ENCODE measurements around the gene MACROD2. TPM values are rescaled to one million over a fixed set of nuclear protein-coding genes. Genes with fewer than 3 reads are reported as not detected.

The MACROD2 gene
- total and polyA plus RNA-seq, 4 donors, result 0.66 to 10.5 (median 3.3) TPM

DNA sequence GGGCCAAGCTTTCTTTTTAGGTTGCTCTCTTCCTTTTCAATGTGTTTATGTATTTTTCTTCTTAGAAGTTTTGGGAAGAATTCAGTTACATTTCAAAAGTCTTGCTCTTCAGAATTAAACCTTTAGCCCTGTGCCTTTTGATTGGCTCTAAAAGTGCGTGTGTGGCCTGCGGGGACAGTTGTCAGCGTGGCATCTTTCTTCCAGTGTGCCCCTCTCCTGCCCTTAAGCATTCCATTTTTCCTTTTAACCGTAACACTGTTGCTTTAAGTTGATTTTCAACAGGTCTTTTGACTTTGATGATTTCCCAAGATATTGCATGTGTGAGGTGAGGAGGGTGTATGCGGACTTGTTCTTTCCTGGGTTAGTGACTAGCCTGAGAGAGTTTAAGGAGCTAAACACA, 1341.2 kb downstream of the MACROD2 start:
- Histone ChIP-seq H3K27me3 (ENCODE audit: control insufficient read depth in 4 of 4, insufficient read depth in 4 of 4, low read length in 3 of 4) (no peaks in the 10 kb centered on the region), H3K9me3 (ENCODE audit: control insufficient read depth in 4 of 4, low read length in 3 of 4) (no peaks in the 10 kb centered on the region), H3K4me1 (ENCODE audit: control insufficient read depth in 4 of 4, insufficient read depth in 4 of 4, low read length in 3 of 4) (no peaks in the 10 kb centered on the region), H3K9ac (ENCODE audit: low read depth in 1 of 2, low read length in 2 of 2) (no peak overlapping the region), H3K27ac (ENCODE audit: low read depth in 1 of 2, low read length in 2 of 2) (no peak overlapping the region), H3K4me3 (ENCODE audit: low read depth in 1 of 3, low read length in 3 of 3) (no peak overlapping the region), H3K36me3 (ENCODE audit: control insufficient read depth in 4 of 4, insufficient read depth in 3 of 4, low read depth in 1 of 4, low read length in 3 of 4) (no peaks in the 10 kb centered on the region)
- DNase-seq (ENCODE audit: low spot score), result no peak
- no peak for TF ChIP-seq SP1 (IDR thresholded peaks at IDR 0.05)
- no peak for TF ChIP-seq HNF4G (IDR thresholded peaks at IDR 0.05)
- TF ChIP-seq FOXA1 (IDR thresholded peaks at IDR 0.05), result no peak
- no peak for TF ChIP-seq FOXA2 (IDR thresholded peaks at IDR 0.05)
- no peak for TF ChIP-seq HNF4A (conservative IDR thresholded peaks at IDR 0.05)
- TF ChIP-seq NR2F2 (IDR thresholded peaks at IDR 0.05), result no peak
- TF ChIP-seq, protein P1, sequence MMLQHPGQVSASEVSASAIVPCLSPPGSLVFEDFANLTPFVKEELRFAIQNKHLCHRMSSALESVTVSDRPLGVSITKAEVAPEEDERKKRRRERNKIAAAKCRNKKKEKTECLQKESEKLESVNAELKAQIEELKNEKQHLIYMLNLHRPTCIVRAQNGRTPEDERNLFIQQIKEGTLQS (IDR thresholded peaks at IDR 0.05), result no peak
- no peak for TF ChIP-seq TAF1 (conservative IDR thresholded peaks at IDR 0.05)
- no peak for TF ChIP-seq EGR1 (IDR thresholded peaks at IDR 0.05; ENCODE audit: low read depth in 2 of 2)
- TF ChIP-seq JUND (IDR thresholded peaks at IDR 0.05), result no peak
- TF ChIP-seq, protein P2, sequence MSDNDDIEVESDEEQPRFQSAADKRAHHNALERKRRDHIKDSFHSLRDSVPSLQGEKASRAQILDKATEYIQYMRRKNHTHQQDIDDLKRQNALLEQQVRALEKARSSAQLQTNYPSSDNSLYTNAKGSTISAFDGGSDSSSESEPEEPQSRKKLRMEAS (IDR thresholded peaks at IDR 0.05), result no peak
- TF ChIP-seq, protein P3, sequence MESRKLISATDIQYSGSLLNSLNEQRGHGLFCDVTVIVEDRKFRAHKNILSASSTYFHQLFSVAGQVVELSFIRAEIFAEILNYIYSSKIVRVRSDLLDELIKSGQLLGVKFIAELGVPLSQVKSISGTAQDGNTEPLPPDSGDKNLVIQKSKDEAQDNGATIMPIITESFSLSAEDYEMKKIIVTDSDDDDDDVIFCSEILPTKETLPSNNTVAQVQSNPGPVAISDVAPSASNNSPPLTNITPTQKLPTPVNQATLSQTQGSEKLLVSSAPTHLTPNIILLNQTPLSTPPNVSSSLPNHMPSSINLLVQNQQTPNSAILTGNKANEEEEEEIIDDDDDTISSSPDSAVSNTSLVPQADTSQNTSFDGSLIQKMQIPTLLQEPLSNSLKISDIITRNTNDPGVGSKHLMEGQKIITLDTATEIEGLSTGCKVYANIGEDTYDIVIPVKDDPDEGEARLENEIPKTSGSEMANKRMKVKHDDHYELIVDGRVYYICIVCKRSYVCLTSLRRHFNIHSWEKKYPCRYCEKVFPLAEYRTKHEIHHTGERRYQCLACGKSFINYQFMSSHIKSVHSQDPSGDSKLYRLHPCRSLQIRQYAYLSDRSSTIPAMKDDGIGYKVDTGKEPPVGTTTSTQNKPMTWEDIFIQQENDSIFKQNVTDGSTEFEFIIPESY (IDR thresholded peaks at IDR 0.05), result no peak
- no peak for TF ChIP-seq RXRA (IDR thresholded peaks at IDR 0.05)
- TF ChIP-seq, protein P4, sequence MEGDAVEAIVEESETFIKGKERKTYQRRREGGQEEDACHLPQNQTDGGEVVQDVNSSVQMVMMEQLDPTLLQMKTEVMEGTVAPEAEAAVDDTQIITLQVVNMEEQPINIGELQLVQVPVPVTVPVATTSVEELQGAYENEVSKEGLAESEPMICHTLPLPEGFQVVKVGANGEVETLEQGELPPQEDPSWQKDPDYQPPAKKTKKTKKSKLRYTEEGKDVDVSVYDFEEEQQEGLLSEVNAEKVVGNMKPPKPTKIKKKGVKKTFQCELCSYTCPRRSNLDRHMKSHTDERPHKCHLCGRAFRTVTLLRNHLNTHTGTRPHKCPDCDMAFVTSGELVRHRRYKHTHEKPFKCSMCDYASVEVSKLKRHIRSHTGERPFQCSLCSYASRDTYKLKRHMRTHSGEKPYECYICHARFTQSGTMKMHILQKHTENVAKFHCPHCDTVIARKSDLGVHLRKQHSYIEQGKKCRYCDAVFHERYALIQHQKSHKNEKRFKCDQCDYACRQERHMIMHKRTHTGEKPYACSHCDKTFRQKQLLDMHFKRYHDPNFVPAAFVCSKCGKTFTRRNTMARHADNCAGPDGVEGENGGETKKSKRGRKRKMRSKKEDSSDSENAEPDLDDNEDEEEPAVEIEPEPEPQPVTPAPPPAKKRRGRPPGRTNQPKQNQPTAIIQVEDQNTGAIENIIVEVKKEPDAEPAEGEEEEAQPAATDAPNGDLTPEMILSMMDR (IDR thresholded peaks at IDR 0.05; ENCODE audit: low read depth, low read length, missing input control), result no peak
- TF ChIP-seq YY1 (IDR thresholded peaks at IDR 0.05), result no peak
- no peak for TF ChIP-seq GABPA (IDR thresholded peaks at IDR 0.05 in 1 of 2, conservative IDR thresholded peaks at IDR 0.05 in 1 of 2)
- TF ChIP-seq, protein P5, sequence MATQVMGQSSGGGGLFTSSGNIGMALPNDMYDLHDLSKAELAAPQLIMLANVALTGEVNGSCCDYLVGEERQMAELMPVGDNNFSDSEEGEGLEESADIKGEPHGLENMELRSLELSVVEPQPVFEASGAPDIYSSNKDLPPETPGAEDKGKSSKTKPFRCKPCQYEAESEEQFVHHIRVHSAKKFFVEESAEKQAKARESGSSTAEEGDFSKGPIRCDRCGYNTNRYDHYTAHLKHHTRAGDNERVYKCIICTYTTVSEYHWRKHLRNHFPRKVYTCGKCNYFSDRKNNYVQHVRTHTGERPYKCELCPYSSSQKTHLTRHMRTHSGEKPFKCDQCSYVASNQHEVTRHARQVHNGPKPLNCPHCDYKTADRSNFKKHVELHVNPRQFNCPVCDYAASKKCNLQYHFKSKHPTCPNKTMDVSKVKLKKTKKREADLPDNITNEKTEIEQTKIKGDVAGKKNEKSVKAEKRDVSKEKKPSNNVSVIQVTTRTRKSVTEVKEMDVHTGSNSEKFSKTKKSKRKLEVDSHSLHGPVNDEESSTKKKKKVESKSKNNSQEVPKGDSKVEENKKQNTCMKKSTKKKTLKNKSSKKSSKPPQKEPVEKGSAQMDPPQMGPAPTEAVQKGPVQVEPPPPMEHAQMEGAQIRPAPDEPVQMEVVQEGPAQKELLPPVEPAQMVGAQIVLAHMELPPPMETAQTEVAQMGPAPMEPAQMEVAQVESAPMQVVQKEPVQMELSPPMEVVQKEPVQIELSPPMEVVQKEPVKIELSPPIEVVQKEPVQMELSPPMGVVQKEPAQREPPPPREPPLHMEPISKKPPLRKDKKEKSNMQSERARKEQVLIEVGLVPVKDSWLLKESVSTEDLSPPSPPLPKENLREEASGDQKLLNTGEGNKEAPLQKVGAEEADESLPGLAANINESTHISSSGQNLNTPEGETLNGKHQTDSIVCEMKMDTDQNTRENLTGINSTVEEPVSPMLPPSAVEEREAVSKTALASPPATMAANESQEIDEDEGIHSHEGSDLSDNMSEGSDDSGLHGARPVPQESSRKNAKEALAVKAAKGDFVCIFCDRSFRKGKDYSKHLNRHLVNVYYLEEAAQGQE (IDR thresholded peaks at IDR 0.05), result no peak
- TF ChIP-seq RAD21 (IDR thresholded peaks at IDR 0.05), result no peak
- 94% methylated on average over 5 of the region's 5 CpGs for WGBS

Measured in liver (tissue), 9 donors.